ENCODE measurements around the gene PTPRC. TPM values are rescaled to one million over a fixed set of nuclear protein-coding genes. Genes with fewer than 3 reads are reported as not detected.

The PTPRC gene
- total RNA-seq, 1 donor from 2014 or later, result 29.8 TPM

DNA sequence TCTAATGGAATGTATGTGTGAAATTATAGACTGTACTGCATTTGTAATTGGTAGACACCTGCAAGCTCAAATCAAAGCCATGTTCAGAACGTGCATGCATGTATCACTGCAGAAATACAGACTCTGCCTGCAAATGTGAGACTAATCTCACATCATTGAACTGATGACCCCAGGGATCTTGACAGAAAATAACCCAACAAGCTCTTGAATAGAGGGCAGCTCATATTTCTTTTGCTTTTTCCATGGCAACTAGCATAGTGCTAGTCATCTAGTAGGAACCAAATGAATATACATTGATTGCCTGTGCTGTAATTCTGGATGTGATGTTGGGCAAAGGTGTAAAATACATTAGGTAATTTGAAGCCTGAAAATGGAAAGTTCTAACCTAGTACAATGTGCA, 62.4 kb downstream of the PTPRC start:
- no peak for DNase-seq (ENCODE audit: low spot score)

GRCh38 chr1:198701766-198702539, 63.1 kb downstream of the PTPRC start:
- no peak for DNase-seq (ENCODE audit: low spot score)

GRCh38 chr1:198708761-198709525, 70.1 kb downstream of the PTPRC start:
- no peak for DNase-seq (ENCODE audit: low spot score)

- DNase-seq (ENCODE audit: low spot score), result no peak
Observed at GRCh38 chr1:198711837-198712236, 73.0 kb downstream of the PTPRC start.

GRCh38 chr1:198713081-198713480, 74.2 kb downstream of the PTPRC start:
- DNase-seq (ENCODE audit: low spot score), result no peak

GRCh38 chr1:198714271-198714670, 75.4 kb downstream of the PTPRC start:
- no peak for DNase-seq (ENCODE audit: low spot score)

- no peak for DNase-seq (ENCODE audit: low spot score)
Observed at GRCh38 chr1:198716051-198716450, 77.2 kb downstream of the PTPRC start.

GRCh38 chr1:198717510-198717909, 78.7 kb downstream of the PTPRC start:
- DNase-seq (ENCODE audit: low spot score), result no peak

GRCh38 chr1:198723127-198723526, 84.3 kb downstream of the PTPRC start:
- DNase-seq (ENCODE audit: low spot score), result no peak

GRCh38 chr1:198725090-198725489, 86.2 kb downstream of the PTPRC start:
- DNase-seq (ENCODE audit: low spot score), result no peak

- DNase-seq (ENCODE audit: low spot score), result no peak
Observed at GRCh38 chr1:198726455-198726854, 87.6 kb downstream of the PTPRC start.

GRCh38 chr1:198729195-198729863, 90.5 kb downstream of the PTPRC start:
- DNase-seq (ENCODE audit: low spot score), result no peak

DNA sequence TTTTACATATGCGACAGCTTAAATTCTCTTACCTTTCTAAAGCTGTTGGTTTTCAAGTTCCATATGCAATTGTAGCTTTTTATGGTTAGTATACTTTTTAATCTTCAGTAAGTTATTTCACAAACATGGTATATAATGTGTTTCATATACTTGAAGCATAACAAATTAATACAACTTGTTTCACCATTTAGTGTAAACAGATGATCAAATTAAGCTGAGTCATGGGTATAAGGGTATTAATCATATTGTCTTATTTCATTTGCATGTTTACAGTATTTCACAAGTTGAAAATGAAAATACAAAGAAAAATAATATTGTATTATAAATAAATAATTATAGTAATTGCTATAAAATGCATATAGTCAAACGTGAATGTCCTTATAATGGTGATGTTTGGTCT, 92.1 kb downstream of the PTPRC start:
- no peak for DNase-seq (ENCODE audit: low spot score)

- no peak for DNase-seq (ENCODE audit: low spot score)
Observed at GRCh38 chr1:198734323-198735008, 95.6 kb downstream of the PTPRC start.

- no peak for DNase-seq (ENCODE audit: low spot score)
Observed at GRCh38 chr1:198741744-198742143, 102.9 kb downstream of the PTPRC start.

DNA sequence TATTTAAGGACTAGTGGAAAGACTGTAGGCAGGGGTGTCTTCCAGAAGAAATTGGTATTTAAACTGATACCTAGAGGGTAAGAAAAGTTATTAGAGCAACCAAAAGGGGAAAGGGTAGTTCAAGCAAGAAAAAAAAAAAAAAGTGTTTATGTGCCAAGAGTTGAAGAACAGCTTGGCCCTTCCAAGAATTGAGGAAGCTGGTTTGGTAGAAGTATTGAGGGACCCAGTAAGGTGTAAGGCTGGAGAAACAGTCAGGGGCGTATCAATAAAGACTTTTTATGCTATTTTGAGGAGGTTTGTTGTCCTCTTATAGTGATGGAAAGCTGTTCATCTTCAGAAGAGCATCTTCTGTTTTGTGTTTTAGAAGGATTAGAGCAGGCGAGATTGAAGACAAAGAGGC, 108.3 kb downstream of the PTPRC start:
- DNase-seq (ENCODE audit: low spot score), result no peak

DNA sequence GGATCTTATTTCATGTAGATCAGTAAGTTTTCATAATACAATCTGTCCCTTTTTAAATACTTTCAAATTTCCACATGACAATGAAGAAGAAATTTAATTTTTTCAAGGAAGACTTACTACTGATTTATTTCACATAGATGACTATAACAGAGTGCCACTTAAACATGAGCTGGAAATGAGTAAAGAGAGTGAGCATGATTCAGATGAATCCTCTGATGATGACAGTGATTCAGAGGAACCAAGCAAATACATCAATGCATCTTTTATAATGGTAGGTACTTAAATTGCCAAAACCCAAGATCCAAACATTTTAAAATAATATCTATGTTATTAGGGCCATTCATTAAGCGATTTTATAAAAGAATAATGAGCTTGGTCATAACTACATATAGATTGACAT, 110.4 kb downstream of the PTPRC start:
- DNase-seq (ENCODE audit: low spot score), result no peak

- no peak for DNase-seq (ENCODE audit: low spot score)
Observed at GRCh38 chr1:198750081-198750480, 111.2 kb downstream of the PTPRC start.

- no peak for DNase-seq (ENCODE audit: low spot score)
Observed at GRCh38 chr1:198751741-198752140, 112.9 kb downstream of the PTPRC start.

DNA sequence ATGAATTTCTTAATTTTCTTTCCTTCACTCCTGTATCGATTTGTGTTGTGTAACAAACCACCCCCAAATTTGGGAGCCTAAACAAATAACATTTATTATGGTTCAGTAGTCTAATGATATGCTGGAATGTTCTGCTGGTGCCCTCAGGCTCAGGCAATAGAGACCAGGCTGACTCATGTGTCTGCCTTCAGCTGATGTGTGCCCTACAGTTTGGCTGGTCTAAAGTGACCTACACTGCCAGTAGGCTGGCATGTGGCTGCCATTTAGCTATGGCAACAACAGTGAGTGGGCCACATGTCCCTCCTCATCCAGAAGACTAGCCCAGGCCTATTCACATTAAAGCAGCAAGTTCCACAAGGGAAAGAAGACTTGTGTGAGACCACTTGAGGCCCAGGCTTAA, 115.8 kb downstream of the PTPRC start:
- DNase-seq (ENCODE audit: low spot score), result no peak

GRCh38 chr1:198755715-198756114, 116.9 kb downstream of the PTPRC start:
- no peak for DNase-seq (ENCODE audit: low spot score)

DNA sequence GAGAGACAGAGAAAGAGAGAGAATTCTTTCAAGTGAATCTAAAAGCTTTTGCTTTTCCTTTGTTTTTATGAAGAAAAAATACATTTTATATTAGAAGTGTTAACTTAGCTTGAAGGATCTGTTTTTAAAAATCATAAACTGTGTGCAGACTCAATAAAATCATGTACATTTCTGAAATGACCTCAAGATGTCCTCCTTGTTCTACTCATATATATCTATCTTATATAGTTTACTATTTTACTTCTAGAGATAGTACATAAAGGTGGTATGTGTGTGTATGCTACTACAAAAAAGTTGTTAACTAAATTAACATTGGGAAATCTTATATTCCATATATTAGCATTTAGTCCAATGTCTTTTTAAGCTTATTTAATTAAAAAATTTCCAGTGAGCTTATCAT, 117.6 kb downstream of the PTPRC start:
- no peak for DNase-seq (ENCODE audit: low spot score)
